ENCODE data around the gene LRRN2. TPM values are rescaled to one million over a fixed set of nuclear protein-coding genes. Genes with fewer than 3 reads are reported as not detected.

LRRN2 gene
- total and polyA plus RNA-seq, 2 of the 8 experiments (the other 6 are each of a cell fraction or from before 2014, with no cell fraction given), result 1.8 to 2.3 TPM

GRCh38 chr1:204618148-204618760 lies 67.3 kb downstream of the LRRN2 start:
- Histone ChIP-seq H3K27ac (ENCODE audit: low read depth, low read length) (no peak overlapping the region), H3K14ac (ENCODE audit: insufficient read length) (no peak overlapping the region), H3K23ac (ENCODE audit: insufficient read length) (no peak overlapping the region), H4K8ac (ENCODE audit: extremely low read depth, insufficient read depth, low read length) (peak overlapping the region; percentile 12; the same call in 1 of the 2 replicates), H3K9ac (replicated peaks in 1 of 4; ENCODE audit: extremely low read depth in 1 of 4, low read depth in 3 of 4, low read length in 3 of 4) (no peak overlapping the region), H3K79me1 (ENCODE audit: low read depth, low read length) (no peaks in the 10 kb centered on the region), H2BK5ac (ENCODE audit: low read depth, low read length) (no peak overlapping the region), H3K4ac (replicated peaks; ENCODE audit: insufficient read length, low read depth, low read length) (no peak overlapping the region), H3K4me1 (replicated peaks in 1 of 4; ENCODE audit: control insufficient read depth in 3 of 4, insufficient read depth in 4 of 4, low read length in 3 of 4) (peaks cover 0 to 4% (median 1%) of the 10 kb centered on the region in 4 experiments; a peak in 3 of 7 replicates), H2AFZ (ENCODE audit: low read length) (no peak overlapping the region), H4K5ac (ENCODE audit: insufficient read length, low read depth, low read length) (no peak overlapping the region), H3K4me2 (ENCODE audit: insufficient read depth in 1 of 2, low read depth in 2 of 2, low read length in 2 of 2) (no peak overlapping the region), H3K18ac (ENCODE audit: extremely low read depth, low read length) (no peak overlapping the region), H2BK120ac (replicated peaks; ENCODE audit: low read depth, low read length) (no peak overlapping the region), H4K91ac (replicated peaks; ENCODE audit: insufficient read length, low read length) (no peak overlapping the region), H3K79me2 (ENCODE audit: control insufficient read depth in 1 of 2, insufficient read depth in 2 of 2, low read length in 2 of 2) (no peaks in the 10 kb centered on the region), H3K23me2 (ENCODE audit: low read depth, low read length) (no peaks in the 10 kb centered on the region), H2BK15ac (ENCODE audit: low read length) (no peak overlapping the region), H2BK12ac (ENCODE audit: low read depth, low read length) (peak overlapping the region; percentile 43; the same call in 1 of the 2 replicates), H3K9me3 (ENCODE audit: insufficient read depth in 2 of 2, low read depth in 1 of 2, low read length in 1 of 2) (no peaks in the 10 kb centered on the region), H2AK5ac (ENCODE audit: low read depth, low read length) (no peak overlapping the region), H3K27me3 (replicated peaks in 1 of 4; ENCODE audit: control insufficient read depth in 3 of 4, extremely low read depth in 1 of 4, insufficient read depth in 3 of 4, low read length in 3 of 4) (no peaks in the 10 kb centered on the region; a peak in 1 of 7 replicates), H2BK20ac (ENCODE audit: low read length) (no peak overlapping the region), H3K36me3 (ENCODE audit: control insufficient read depth in 2 of 4, insufficient read depth in 4 of 4, low read length in 3 of 4) (no peaks in the 10 kb centered on the region), H3K4me3 (ENCODE audit: extremely low read depth in 1 of 4, insufficient read depth in 2 of 4, low read depth in 3 of 4, low read length in 4 of 4) (no peak overlapping the region), H4K20me1 (replicated peaks in 1 of 2; ENCODE audit: control insufficient read depth in 1 of 2, insufficient read depth in 2 of 2, low read length in 2 of 2) (no peaks in the 10 kb centered on the region), H3K56ac (replicated peaks; ENCODE audit: insufficient read length, low read depth, low read length) (no peak overlapping the region)
- FAIRE-seq (no peak), DNase-seq (ENCODE audit: low read depth in 1 of 2, low spot score in 2 of 2) (no peak)
- CTCF ChIA-PET (ENCODE audit: partially characterized antibody), result interaction anchor here (0.6 to 12.9 kb wide), 19 partner anchors 9 to 357 kb away, joined by 3 to 125 read pairs (median 5); no protein-coding TSS in a partner anchor
- TF ChIP-seq TCF12 (IDR thresholded peaks at IDR 0.05; ENCODE audit: low read depth, low read length), result no peak
- POLR2A ChIA-PET (ENCODE audit: partially characterized antibody), result interaction anchor here (1.0 kb wide), 1 partner anchor 9 kb away, joined by 3 read pairs; no protein-coding TSS in a partner anchor
- 94% methylated on average over 20 of the region's 20 CpGs; no CpG with 5 or more reads in 1 of the 2 experiments for WGBS, 2 experiments (ENCODE audit: extremely low coverage in 1 of 2, insufficient coverage in 1 of 2, insufficient read length in 1 of 2, insufficient replicate concordance in 2 of 2, low coverage in 1 of 2, low lambda C conversion rate in 2 of 2, missing lambda C conversion rate in 1 of 2)
